ENCODE data around the gene SH3RF3.
"Not testable (repeated sequence)": the region's sequence is repeated elsewhere in the genome, so short reads cannot be mapped to it uniquely, and the experiment has no call there.

SH3RF3 gene

DNA sequence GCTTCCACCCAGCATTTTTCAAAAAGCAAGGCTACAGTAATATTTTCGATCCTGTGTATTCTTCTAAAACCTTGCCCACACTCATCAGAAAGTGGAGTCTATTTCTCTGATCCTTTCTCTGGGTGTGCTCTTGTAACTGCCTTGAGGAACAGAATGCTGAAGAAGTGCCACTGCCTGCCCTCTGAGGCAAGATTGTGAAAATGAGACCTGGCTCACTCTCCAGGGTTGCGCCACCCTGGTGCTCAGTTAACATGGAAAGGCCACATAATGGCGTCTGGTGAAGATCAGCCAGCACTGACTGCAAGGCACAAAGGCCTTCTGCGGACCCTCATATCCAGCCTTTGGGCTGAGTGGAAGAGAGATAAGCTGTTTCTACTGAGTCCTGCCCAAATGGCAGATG lies 11.2 kb upstream of the SH3RF3 start:
- no peak for DNase-seq (ENCODE audit: low read depth, low spot score)

DNA sequence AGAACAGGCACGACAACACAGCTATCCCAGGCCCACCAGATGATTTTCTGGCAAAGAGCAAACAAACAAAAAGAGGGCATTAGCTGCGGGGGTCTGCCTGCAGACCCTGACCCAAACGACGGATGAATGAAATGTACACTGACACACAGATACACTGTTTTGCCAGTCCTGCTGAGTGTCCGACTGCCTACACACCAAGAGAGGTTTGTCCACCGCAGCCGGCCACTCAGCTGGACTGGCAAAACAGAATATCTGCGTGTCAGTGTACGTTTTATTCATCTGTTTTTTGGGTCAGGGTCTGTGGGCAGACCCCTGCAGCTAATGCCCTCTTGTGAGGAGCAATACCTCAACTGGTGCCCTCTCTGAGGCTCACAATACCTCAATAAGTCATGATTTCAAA lies 10.7 kb upstream of the SH3RF3 start:
- no peak for DNase-seq (ENCODE audit: low read depth, low spot score)

DNA sequence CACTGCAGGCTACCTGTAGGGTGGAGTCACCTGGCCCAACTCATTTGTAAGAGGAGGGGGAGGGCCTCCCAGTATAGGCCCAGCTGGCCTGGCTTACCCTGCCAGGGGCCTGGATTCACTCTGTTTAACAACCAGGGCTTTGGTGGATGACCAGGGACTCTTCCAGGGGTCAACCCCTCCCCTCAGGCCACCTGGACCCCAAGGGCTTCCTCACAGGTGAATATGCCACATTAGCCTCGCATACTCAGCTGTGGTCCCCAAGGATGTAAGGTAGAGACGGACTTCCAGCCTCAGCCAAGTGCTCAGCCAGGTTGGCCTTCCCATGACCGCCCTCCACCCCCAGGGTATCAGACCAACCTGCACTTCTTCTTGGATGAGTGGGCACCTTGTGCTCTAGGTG lies 8.8 kb upstream of the SH3RF3 start:
- no peak for DNase-seq (ENCODE audit: low read depth, low spot score)

DNA sequence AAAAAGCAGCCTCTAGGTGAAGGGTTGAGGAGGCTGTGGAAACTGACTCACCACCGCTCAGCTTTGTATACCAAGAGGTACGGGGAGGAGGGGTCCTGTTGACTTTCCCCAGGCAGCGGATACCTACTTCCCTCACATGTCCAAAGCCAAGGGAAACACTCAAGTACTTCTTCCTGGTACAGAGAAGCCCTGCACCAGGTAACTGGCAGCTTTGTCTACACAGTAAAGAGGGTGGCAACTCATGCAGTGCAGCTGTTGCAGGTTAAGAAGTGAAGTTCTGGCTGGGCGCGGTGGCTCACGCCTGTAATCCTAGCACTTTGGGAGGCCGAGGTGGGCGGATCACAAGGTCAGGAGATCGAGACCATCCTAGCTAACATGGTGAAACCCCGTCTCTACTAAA lies 8.3 kb upstream of the SH3RF3 start:
- DNase-seq (ENCODE audit: low read depth, low spot score): not testable (repeated sequence)

DNA sequence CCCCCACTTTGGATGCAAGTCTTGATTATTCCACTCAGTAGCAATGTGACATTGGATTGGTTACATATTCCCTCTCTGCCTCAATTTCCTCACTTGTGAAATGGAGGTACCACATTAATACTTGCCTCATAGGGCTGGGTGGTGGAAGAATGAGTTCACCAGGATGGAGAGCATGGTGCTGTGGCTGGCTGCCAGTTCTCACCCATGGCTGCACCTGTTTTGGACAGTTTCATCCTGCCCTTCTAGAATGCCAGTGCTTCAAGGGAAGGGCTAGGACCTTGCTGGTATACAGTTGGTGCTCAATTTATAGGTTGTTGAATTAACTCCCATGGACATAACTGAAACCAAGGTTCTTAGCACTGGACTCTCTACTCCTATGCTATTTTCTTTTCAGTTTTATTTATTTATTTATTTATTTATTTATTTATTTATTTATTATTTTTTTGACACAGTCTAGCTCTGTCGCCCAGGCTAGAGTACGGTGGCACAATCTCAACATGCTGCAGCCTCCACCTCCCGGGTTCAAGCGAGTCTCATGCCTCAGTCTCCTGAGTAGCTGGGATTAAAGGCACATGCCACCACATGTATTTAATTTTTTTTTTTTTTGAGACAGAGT lies 5.3 kb upstream of the SH3RF3 start:
- no peak for DNase-seq (ENCODE audit: low read depth, low spot score)

DNA sequence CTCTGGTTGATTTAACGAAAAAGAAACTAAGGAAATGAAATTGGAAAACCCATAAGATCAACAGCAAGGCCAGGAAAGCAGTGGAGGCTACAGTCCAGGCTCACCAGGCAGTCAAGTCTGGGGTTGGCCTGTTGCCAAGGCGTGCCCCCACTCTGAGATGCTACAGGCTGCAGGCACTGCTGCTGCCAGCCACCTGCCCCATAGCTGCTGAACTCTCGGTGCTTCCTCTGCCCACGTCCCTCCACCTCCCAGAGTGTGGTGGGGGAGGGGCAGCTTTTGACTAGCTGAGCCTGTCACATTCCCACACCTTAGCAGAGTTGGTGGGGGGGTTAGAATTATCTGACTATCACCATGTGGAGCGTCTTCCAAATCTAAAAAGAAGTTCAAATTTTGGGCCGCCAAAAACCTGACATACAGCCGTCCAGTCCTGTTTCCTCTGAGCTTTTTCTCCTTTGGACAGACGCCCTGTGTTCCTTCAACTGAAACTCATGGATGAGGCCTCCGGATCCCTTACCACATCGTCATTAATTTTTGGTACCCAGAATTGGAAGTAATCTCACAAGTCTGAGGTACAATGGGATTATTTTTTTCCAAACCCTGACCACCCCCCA lies 3.9 kb upstream of the SH3RF3 start:
- DNase-seq (ENCODE audit: low read depth, low spot score): no peak

DNA sequence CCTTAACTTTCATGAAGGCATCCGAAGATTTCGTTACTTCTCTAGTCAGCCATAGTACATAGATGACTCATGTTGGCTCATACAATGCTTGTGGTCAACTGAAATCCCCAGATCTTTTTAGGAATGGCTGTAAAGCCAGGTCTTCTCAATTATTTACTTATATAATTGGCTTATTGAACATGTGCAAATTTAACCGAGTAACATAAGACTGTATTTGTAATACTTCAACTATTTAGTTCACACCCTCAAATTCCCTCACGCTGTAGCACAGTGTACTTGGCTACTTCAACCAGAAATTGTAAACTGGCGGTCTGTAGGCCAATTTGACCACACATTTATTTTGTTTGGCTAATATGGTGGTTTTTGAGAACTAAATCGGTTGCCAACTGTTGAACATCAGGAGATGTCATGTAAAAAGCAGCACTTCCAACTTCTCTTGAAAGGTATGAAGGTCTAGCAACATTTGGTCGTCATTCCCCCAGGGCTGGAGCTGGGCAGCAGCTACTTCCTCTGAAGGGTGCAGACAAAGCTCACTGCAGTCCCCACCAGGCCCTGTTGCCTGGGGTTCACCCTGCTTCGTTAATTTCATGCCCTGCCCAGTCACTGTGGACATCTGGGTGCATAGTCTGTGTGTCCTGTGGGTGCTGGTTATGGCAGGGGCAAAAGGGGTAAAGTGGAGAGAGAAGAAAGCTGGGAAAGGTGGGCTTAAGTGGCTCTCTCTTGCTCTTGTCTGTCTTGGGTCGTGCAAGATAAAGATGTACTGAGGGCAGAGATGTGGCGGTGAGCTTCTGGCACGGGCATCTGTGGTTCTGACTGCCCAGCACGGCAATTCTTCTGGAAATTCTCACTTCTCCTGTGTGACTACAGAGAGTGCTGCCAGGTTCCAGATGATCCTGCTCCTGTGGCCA lies 3.2 kb upstream of the SH3RF3 start:
- DNase-seq (ENCODE audit: low read depth, low spot score): no peak

DNA sequence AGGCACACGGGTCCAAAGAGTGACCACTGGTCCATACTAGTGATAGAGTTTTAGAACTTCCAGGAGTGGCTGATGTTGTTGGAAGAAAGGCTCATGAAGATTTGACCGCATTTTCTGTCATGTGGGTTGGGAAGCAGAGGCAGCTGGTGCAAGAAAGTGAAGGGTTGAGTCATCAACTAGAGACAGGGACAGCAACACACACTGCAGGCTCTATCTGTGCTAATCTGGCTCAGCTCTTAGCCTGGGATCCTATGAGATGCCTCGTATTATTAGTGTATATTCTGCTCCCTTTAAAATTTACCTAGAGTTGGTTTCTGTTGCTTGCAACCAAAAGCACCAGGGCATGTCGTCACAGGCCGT lies 2.5 kb upstream of the SH3RF3 start:
- DNase-seq (ENCODE audit: low read depth, low spot score): no peak

DNA sequence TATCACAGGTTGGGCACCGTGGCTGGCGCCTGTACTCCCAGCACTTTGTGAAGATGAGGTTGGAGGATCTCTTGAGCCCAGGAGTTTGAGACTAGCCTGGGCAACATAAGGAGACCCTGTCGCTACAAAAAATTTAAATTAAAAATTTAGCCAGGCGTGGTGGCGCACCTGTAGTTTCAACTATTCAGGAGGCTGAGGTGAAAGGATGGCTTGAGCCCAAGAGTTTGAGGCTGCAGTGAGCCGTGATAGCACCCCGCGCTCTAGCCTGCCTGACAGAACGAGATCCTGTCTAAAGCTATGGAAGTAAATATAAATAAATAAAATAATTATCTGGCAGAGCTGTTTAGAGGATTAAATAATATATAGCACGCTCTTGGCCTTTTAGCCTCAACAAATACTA lies 1.4 kb upstream of the SH3RF3 start:
- DNase-seq (ENCODE audit: low read depth, low spot score): no peak

DNA sequence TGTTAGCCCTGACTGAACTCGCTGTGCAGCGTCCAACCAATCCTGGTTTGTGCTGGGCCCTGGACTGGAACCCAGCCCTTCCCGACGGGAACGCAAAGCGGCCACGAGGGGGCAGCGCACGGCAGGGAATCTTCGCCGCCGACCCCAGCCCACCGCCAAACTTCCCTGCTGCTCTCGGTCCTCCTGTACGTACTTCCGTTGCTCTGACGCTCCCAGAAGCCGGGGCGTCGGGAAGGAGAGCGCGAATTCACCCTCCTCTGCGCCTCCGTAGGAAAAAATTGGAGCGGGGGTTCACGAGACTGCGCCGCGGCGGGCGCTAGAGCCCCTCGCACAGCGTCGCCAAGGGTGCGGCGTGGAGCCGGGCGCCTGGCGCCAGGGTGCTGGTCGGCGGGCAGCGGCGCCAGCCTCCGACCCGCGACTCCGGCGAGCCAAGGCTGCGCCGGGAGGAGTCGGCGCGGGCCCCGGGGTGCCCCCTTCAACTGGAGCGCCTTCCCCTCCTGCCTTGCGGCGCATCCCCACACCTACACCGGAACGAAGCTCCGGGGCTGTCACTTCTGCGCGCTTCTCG lies 873 bp upstream of the SH3RF3 start:
- peak; percentile 95 for DNase-seq (ENCODE audit: low read depth, low spot score)

DNA sequence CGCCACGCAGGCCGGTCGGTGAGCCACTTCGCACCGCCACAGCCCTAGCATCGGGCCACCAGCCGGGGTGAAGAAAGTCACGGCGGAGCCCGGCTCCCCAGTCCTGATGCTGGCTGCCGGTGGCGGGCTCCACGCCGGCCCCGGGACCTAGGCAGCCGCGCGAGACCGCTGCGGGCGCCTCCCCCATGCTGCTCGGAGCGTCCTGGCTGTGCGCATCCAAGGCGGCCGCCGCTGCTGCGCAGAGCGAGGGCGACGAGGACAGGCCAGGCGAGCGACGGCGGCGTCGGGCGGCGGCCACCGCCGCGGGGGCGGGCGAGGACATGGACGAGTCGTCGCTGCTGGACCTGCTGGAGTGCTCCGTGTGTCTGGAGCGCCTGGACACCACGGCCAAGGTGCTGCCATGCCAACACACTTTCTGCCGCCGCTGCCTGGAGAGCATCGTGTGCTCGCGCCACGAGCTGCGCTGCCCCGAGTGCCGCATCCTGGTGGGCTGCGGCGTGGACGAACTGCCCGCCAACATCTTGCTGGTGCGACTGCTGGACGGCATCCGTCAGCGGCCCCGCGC lies 433 bp downstream of the SH3RF3 start:
- DNase-seq (ENCODE audit: low read depth, low spot score): peak; percentile 35

DNA sequence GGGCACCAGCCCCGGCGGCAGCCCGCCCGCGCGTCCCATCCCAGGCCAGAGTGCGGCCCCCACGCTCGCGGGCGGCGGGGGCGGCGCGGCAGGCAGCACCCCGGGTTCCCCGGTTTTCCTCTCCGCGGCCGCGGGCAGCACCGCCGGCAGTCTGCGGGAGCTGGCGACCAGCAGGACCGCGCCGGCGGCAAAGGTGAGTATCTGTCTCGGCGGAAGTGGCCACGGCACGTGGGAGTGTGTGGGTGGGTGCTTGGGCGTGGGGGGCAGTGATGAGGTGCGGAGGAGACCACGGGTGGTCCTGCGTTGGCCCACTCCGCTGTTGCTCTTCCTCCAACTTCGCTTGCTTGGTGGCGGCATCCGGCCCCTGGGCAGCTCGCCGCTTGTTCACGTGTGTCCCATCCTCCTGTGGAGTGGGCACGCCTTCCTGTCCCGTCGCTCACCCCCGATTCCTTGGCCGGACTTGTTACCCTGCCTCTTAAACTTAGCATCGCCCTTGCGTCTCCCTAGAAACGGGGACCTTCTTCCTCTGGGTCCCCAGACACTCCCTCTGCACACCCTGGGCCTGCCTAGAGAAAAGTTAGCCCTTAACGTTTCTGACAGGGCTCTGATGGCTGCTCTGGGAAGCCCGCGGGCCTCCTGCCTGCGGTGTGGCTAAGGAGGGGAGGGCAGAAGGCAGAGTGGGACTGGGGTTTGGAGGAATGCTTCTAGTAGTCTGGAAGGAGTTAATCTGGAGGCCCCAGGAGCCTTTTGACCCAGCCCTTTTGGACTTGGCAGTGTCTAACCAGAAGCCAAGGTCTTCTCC lies 1.1 kb downstream of the SH3RF3 start:
- peak; percentile 25 for DNase-seq (ENCODE audit: low read depth, low spot score)

DNA sequence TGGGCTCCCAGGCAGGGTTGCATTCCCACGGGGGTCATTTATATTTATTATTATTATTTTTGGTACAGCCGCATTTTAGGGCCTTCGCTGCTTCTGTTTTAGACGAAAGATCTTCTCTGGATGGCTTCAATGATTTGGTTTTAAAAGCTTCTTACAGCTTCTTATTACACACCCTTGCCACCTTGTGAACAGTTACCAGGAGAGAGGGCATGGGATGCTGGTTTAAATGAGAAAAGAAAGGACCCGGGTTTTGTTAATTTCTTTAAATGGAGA lies 1.7 kb downstream of the SH3RF3 start:
- no peak for DNase-seq (ENCODE audit: low read depth, low spot score)

DNA sequence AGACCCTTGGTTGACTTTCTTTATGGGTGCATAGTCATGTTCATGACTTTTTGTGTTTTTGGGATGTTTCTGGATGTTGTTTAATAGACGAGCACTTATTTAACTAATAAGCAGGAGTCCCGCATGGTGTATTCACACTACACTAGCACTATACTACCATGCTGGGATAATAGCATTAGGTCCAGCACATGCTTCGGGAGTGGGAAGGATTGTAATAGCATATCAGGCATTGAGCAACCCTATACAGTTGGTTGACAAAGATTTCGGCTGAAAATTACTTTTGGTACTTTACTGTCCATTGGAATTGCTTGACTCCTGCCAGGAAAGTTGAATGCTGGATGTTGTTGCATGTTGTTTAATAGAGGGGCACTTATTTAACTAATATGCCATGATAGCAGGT lies 2.8 kb downstream of the SH3RF3 start:
- no peak for DNase-seq (ENCODE audit: low read depth, low spot score)

DNA sequence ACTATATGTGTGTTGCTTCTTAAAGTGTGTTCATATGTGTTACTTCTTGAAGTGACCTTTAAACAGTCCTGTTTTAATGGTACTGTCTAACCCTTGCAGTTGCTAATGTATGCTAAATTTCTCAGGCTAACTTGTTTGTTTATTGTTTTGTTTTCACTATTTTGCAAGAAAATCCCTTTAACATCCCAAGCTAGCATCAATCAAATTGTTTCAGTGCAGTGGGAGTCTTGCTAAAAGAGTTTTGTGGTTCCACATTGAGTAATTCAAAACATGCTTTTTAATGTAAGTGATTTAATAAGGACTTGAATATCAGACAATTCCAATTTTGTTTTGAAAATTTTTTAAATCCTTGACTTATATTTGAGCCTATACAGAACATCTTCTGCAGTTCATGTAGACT lies 3.6 kb downstream of the SH3RF3 start:
- no peak for DNase-seq (ENCODE audit: low read depth, low spot score)

DNA sequence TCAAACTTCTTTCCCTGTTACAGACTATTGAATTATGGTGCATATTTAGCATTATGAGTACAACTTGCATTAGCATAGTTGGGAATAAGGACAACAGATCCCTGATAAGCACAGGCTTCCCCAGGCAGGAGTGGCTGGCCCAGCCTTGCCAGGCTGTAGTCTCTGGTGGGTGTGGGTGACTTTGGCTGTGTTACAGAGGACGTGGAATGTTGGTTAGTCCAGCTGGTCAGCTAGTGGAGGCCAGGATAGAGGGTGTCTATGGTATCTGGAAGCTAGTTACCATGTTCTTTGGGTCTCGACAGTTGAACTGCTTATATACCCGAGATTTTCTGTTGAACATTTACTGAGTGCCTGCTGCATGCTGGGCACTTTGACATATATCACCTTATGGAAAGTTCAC lies 4.7 kb downstream of the SH3RF3 start:
- DNase-seq (ENCODE audit: low read depth, low spot score): no peak

DNA sequence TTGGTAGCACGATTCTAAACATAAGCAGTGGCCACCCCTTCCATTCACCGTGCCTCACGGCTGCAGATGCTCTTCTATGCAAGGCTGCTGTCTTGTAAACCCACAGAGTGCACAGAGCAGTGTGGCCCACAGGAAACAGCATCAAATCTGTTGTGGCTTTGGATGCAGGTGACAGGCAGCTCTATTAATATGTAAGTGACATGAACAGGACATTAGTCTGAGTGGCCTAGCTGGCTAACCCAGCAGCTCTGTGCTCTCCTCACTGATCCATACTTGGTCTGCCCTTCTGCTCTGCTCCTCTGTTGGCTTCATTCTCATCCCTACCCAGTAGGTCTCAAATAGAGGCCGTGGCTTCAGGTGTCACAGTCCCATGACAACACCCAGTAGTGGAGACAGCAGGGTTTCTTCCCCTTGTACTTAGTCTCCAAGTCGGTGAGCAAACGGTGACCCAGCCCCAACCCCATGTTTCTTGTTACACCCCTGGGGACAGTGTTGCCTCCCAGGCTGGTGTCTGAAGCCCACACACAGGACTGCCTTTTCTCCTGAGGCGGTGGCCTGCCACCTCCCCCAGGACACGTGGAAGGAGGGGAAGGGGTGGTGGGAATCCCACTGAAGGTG lies 5.8 kb downstream of the SH3RF3 start:
- no peak for DNase-seq (ENCODE audit: low read depth, low spot score)

DNA sequence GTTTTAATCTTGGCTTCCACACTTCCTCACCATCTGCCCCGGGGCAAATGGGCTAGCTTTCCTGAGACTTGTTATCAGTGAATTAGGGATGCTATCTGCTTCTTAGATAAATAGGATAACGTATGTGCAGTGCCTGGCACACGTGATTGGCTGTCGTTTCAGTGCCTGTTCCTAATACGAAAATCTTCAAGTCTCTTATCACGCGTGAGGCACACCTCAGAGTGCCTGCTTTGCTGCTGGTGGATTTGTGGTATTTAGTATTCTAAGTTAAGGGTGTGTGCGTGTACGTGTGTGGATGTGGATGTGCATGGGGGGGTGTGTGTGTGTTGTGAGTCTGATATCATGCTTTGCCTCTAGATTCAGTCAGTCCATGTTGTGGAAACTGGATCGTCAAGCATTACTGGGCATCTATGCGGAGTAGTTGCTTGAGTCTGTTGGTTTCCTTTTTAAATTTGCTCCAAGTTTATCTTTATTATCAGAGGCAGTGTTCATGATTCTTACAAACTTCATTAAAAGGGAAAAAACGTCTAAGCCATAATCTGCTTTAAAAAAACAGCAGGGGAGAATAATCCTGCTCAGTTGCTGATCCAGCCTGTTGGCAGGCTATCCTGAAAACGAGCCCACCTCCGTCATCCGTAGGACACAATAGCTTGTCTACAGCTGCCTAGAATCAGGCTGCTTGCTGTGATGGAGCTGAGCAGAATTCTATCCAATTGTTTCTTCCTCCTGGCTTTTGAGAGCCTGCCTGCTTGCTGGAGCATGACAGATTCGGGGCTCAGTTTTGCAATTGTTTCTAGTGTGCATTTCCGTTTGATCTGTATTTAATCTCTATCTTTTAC lies 6.6 kb downstream of the SH3RF3 start:
- peak; percentile 8 for DNase-seq (ENCODE audit: low read depth, low spot score)

DNA sequence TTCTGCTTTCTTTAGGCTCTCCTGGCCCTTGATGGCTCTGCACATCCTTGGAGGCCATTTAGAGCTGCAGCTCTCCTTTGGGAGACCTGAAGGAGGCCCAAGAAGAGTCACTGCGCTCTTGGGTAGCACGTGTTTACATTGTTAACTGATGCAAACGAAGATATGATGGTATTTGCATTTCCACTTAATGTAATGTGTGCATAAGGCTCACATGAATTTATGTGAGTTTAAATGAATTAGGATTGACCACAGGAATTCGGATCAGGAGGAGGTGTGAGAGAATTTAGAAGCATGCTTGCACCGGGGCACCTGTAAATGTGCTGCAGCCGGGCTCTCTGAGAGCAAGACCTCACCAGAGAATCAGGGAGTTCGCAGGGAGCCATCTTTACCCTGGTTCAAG lies 7.5 kb downstream of the SH3RF3 start:
- DNase-seq (ENCODE audit: low read depth, low spot score): no peak

DNA sequence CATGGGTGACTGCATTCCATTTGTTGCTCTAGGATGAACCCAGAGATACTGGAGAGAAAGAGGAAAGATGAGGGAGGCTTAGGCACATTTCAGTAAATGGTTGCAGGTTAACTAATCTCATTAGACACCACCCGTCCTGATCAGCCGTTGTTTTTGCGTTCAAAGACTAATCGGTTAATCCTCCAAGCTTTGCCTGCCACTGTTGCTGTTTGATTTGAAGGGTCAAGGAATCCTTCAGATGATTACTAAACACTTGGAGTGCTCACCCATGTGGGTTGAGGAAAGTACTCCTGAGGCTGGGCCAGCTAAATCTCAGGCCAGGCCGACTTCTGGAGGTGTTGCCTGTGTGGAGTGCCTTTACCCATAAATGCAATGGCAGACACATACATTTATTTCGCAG lies 8.6 kb downstream of the SH3RF3 start:
- no peak for DNase-seq (ENCODE audit: low read depth, low spot score)
